Medulla oblongata (tissue), 1 donor: Measurements from ENCODE around the gene PTP4A2.
"Not testable (repeated sequence)": the region's sequence is repeated elsewhere in the genome, so short reads cannot be mapped to it uniquely, and the experiment has no call there.

ENCODE experiments used
- DNase-seq: peaks from one replicate; pipeline ENCODE4 v3.0.0-alpha.2; 2015; ENCODE audit errors: extremely low spot score

Gene PTP4A2

DNA sequence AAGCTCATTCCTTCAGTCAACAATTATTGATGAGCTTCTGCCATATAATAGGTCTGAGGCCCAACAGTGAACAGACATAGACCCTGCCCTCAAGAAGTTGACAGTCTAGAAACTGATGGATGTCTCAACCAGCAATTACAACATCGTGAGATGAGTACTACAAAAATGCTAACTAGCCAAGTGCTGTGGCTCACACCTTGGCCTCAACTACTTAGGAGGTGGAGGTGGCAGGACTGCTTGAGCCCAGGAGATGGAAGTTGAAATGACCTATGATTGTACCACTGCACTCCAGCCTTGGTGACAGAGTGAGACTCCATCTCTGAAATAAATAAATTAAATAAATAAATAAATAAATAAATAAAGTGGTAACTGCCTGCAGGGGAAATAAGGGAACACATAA is 11.7 kb upstream of the PTP4A2 start:
- DNase-seq: no peak

DNA sequence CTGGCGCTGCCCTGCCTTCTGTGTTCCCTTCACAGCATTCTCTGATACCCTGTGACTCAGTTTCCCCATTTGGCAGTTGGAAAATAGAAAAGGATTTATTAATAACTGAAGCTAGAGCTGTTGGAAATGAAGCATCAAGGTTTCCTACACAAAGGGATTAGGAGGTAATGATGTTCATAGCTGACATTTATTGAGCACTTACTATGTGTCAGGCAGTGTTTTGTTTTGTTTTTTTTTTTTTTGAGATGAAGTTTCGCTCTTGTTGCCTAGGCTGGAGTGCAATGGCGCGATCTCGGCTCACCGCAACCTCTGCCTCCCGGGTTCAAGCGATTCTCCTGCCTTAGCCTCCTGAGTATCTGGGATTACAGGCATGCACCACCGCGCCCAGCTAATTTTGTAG is 7.5 kb upstream of the PTP4A2 start:
- not testable (repeated sequence) for DNase-seq

DNA sequence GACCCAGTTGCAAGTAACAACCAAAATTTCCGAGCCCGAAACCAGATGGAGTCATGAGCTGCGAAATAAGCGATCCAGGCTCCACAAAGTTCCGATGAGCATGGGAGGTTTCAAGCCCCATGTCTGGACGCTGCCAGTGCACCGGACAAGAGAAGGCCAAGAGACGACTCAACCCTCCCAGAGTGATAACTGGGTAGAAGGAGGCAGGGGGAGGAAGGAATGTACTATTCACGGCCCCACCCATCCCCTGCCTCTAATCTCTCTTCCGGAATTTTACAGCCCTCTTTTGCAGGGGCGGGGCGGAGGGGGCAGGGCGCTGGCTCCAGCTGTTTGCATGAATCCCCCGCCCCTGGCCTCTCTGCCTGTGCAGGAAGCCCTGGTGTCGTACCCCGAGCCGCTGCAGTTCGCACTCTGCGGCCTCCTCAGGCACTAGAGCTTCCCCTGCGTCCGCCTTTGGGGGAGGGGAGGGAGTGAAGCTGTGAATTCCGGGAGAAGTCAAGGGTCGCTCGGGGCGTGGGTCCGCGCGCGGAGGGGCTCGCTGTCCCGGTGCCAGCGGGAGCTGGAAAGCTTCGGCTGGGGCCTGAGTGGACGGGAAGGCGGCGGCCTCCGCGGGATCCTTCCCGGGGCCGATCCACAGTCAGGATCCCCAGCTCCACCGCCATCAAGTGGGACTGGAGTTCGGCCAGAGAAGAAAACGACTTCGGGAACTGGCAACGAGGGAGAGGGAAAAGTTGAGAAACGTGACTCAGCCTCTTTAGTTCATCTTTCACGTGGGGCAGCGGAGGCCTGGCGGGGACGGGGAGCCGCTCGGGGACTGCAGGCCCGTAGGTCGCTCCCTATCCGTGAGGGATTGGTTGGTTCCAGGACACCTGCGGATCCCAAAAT is 6.3 kb upstream of the PTP4A2 start:
- peak; percentile 53 for DNase-seq

DNA sequence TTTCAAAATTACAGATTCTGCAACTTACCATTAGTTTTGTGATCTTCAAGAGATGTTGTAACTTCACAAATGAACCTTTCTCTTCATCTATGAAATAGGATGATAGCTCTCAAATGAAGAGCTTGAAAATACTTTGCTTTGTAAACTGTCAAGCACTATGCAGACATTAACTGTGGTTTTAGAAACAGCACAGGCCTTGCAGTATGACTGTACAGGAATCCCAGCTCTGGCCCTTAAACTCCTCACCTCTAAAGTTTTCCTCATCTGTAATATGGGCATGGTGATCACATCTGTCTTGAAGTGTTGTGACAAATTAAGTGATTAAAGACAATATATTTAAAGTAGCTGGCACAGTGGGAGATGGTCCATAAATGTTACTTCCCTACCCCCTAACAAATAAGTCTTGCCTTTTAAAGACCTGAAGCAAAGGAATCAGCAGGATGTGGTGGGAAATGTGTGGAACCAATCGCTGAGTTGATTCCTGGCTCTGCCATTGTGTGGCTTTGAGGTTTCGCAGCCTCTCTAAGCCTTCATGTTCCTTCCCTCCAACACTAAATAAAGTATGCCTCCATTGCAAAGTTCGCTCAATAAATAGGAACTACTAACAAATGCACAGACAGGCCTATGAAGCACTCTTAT is 5.5 kb upstream of the PTP4A2 start:
- no peak for DNase-seq

DNA sequence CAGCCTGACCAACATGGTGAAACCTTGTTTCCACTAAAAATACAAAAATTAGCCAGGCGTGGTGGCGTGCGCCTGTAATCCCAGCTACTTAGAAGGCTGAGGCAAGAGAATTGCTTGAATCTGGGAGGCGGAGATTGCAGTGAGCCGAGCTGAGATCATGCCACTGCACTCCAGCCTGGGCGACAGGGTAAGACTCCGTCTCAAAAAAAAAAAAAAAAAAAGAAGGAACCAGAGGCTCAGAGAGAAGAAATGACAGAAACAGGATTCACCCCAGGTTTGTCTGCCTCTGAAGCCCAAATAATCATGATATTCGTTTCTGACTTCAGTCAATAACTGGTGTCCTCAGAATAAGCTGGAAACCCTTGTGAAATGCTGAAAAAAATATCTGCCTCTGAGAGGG is 3.9 kb upstream of the PTP4A2 start:
- DNase-seq: not testable (repeated sequence)

DNA sequence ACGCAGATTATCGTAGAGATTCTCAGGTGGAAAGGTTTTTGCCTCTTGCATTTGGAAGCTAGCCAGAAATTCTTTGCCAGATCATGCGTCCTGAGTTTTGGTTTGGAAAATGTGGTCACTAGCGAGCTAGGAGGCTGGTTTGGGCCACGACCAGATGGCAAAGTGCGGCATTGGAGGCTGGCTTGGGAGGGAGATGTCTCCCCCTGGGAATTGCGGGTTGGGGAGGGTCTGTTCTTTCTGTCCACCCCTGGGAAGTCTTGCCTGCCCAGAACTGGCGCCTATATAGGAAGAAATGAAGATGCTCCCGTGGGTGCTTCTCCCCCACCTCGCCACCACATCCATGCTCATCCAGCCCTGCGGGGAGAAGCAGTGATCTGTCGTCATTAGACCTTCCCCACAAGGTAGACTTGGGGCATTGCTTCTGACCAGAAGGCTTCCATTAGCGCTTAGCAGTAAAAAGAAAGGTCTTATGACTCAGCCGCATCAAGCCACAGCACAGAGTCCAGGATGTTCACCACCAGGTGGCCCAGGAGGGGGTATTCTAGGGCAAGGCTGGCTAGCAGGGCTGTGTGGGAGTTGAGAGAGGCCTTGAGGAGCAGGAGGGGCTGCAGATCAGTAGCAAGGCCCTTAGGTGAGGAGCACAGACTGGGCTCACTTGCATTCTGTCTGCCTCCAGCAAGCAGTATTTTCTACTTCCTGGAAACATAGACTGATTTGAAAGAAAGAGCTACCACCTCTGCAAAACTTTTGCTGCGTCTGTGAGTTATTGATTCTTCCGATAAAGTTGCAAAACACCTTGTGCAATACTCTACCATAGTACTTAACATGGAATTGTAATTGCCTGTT is 1.5 kb upstream of the PTP4A2 start:
- DNase-seq: no peak

DNA sequence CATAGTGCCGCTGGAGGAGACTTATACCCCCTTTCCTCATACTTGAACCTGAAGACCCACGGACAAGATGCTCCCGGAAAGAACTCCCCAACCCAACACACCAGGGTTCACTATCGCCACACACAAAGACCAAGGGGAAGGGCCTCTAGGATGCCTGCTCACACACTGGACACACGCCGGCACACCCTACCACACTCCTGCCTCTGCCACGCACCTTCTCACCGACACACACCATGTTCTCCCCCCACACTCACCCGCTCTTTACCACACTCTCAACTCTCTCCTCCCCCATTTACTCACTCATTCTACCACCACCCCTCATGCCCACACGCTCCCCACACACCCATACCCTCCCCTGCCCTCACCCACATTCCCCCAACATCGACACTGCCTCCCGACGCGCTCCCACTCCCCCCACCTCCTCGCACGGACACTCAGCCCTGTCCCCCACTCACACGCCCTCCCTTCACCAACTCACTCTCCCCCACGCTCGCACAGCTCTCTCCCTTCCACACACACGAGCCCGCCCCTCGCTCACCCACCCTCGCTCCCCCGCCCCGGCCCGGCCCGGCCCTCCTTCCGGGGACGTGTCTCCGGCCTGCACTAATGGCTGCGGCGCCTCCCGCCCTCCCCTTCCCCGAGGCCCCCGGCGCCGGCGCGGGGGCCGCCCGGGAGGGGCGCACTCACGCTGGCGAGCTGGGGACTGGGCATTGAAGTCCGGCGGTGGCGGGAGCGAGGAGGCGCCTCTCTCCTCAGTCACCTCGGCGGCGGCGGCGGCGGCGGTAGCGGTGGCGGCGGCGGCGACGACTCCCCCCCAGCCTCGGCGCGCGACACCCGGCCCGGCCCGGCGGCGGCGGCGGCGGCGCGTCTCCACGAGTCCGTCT is 626 bp downstream of the PTP4A2 start:
- peak; percentile 85 for DNase-seq

DNA sequence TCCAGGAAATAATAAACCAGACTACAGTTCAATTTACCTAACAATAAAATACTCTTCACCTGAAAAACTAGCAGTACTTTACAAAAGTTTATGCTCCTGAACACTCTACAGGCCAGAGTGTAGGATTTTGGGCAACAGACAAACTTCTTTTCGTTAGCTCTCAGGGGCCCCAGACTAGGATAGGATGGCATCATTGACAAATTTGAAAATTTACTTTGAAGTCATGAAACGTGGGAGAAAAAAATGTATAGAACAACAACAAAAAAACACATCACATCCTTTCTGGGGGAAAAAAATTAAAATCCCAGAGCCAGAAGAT is 1.2 kb downstream of the PTP4A2 start:
- DNase-seq: no peak

DNA sequence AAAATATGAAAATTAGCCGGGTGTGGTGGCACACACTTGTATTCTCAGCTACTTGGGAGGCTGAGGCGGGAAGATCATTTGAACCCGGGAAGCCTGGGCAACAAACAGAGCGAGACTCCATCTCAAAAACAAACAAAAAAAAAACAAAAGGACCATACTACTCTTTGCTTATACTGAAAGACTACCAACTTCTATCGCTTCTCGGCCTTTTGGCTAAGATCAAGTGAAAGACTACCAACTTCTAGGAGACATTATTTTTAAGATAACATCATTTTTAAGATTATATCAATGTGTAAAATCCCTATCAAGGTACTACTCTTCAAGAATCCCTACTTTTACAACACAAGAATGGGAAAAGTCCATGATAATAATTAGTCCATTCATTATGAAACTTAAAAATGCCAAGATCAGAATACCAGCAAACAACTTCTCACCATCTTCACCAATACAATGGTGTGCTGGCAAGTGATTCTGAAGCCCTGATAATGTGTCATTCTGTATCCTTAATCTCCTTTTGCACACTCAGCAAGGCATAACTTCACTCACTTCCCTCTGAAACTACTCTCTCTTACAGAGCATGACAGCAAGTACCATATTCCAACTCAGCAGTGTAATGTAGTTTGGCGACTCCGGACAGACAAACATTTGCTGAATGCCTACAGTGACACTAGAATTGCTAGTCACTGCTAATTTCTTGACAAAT is 1.7 kb downstream of the PTP4A2 start:
- peak; percentile 67 for DNase-seq

DNA sequence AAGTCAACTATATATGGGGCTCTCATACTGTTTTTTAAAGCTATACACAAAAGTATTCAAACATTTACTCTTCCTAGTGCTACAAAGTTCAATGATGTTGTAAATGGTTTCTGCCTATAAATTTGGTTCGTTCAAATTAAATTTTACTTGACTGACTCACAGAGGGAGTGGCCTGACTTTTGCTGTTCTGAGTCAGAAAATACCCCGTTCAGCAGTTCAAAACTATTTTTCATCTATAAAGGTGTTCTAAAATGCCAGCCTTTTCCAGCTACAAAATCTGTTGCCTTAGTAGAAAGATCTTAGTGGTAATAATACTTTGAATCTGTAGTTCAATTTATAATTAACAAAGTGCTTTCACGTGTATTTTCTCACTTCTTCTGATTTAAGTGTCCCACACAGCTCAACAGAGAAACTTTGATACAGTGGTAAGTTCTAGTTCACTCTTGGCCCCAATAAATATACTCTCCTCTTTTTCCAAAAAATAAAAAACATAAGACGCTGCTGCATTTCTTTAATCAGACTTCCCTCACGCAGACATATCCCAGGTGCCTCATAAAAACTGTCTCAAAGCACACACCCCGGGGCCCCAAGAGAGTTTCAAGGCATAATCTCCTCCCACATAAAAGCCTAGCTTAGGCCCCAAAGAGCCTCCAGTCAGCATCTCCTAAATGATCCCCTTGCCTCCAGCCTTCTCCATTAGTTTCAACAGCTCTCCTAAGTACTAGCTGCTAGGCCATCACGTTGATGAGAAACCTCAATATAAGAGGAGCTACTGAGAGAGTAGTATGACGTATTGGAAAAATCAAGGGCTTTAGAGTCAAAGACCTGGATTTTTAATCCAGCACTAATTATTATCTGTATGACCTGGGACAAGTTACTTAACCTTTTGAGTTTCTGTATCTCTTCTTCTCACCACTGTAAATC is 3.2 kb downstream of the PTP4A2 start:
- no peak for DNase-seq

DNA sequence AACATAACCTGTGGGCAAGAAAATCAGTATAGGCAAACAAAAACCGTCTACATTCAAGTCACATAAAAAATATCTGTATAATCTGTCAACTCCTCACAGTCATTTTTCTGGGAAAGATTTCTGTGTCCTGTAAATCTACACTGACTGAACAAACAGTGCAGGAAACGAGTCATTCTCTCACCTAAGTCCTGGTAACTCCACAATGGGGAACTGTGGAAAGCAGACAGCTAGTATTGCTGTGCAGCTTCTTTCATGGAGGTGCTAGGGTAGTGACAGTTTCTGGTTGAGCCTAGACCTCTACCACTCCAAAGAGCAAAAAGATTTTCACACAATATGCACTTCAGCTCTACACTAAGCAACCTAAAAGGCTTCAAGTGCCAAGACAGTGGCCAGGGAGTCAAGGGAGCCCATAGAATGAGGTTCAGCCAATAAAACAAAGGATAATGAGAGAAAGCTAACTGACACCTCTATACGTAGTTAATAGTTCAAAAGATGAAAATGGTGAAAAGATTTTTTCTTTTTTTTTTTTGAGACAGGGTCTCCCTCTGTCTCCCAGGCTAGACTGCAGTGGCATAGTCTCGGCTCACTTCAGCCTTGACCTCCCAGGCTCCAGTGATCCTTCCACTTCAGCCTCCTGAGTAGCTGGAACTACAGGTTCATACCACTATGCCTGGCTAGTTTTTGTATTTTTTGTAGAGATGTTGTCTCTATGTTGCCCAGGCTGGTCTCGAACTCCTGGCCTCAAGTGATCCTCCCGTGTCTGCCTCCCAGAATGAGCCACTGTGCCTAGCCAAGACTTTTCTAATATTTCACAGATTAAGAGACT is 5.5 kb downstream of the PTP4A2 start:
- DNase-seq: peak; percentile 42

DNA sequence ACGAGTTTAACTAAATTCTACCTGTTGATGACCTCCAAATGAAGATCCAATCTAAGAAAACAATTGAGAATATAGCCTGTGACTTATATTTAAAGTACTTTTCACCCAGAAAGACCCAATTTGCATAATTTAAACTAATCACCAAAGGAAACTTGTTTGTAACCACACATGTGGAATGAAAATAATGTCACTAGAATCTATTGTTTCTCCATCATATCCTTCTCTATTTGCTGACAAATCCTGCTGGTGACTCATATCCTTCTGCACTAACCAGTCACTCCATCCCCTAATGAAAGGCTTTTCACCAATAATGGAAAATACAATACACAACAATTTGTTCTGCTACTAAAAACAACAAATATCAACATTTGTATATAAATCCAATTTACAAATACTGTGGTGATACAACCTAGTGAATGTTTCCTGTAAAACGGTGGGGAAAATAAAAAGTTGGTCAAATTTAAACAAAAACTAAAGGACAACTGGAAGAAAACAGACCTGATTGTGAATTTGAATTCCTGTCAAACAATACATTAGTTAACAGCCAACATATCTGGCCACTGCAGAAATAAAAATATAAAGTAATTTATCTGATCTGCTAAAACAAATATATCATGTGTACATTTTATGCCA is 6.5 kb downstream of the PTP4A2 start:
- DNase-seq: peak; percentile 40

DNA sequence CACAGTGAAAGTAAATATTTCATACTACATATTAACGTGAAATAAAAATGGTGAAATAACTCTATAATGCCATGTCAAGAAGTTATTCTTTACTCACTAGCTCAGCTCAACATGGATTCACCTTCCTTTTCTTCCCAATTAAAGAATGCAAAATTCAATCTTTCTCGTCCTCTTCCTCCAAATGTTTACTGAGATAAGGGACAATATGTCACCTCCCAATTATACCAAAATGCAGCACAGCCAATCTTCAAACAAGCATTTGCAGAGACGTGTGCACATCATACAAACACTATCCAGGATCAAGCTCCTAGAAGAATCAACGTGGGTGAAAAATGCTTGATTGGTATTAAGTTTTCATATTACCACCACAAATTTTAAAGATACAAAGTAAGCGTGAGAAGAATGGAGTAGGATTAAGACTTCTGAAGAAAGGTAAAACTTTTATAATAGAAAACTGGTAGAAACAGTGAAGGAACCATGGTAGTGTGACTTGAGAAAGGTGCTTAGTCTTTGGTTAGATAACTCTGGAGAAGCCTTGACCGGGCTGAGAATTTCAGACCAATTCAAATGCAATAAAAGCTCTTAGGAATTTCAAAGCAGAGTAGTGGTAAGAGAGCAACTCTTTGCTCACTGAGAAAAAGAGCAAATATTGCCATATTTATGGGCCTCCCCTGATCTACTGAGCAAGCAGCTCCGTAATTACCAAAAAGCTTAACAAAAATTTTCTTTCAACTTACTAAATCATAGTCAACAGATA is 7.2 kb downstream of the PTP4A2 start:
- no peak for DNase-seq

DNA sequence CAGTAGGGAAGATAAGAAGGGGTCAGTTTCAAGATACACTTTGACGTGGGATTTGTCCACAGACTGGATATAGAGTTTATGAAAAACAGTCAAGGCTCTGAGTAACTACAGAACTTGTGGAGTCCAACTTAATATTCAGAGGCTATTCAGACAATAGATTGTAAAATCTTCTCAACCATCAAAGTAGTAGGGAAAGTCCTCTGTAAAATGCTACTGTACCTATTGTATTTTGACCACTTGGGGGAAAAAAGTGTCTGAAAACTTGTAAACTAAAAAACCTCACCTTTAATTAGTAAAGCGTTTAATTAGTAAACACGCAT is 10.5 kb downstream of the PTP4A2 start:
- no peak for DNase-seq

DNA sequence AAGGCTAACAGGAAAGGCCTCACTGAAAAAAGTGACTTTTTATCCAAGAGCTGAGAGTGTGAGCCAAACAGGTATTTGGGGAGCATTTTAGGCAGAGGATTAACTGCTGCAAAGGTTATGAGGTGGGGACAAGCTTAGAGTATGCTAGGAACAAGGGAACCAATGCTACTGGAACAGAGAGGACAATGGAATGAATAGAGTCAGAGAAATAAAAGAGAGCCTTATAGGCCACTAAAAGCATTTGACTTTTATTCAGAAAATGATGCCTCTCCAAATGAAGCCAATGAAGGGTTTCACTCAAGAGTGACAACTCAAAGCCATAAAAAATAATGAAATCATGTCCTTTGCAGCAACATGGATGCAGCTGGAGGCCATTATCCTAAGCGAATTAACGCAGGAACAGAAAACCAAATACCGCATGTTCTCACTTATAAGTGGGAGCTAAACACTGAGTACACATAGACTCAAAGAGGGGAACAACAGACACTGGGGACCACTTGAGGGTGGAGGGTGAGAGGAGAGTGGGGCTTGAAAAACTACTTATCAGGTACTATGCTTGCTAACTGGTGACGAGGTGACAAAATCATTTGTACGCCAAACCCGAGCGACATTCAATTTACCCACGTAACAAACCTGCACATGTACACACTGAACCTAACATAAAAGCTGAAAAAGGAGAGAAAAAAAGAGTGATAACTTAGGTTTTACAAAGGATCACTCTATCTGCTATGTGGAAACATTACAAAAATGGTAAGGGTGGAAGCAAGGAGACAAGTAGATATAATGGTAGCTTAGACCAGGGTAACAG is 11.1 kb downstream of the PTP4A2 start:
- DNase-seq: peak; percentile 65

DNA sequence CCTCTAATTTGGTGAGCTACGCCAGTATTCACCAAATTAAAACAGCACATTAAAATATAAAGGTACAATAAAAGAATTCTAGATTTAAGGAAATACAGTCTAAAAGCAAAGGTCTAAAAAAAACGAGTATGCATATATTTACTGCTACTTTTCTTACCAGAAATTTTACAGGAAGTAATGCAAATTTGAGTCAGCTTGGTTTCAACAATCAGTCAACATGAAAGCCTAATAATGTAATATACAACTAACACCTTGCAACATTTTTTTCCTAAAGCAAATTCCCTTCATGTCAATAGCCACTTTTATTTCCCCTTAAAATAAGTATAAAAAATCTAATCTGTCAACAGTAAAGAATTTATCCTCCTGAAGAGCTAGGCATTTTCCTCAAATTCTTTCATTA is 11.9 kb downstream of the PTP4A2 start:
- DNase-seq: no peak

DNA sequence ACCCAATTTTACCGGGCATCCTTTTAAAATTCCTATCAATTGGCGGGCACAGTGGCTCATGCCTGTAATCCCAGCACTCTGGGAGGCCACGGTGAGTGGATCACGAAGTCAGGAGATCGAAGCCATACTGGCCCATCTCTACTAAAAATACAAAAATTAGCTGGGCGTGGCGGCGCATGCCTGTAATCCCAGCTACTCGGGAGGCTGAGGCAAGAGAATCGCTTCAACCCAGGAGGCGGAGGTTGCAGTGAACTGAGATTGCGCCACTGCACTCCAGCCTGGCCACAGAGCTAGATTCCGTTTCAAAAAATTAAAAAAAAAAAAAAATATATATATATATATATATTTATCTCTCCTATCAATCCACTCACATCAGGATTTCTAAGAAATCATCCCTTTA is 12.3 kb downstream of the PTP4A2 start:
- not testable (repeated sequence) for DNase-seq
